SKM-1 (cell line): ENCODE data around the gene MVB12B.

Experiments
- DNase-seq: peaks from one replicate; lab custom pipeline; 2025; ENCODE audit not compliant: unreplicated experiment; lab: John Stamatoyannopoulos, UW

MVB12B gene

GRCh38 chr9:126424511-126424910 is 97.9 kb downstream of the MVB12B start:
- DNase-seq = no peak

GRCh38 chr9:126428534-126429175 is 102.0 kb downstream of the MVB12B start:
- no peak for DNase-seq

- no peak for DNase-seq
These were observed 102.6 kb downstream of the MVB12B start for GRCh38 chr9:126429190-126429589.

- no peak for DNase-seq
These were observed 103.5 kb downstream of the MVB12B start for GRCh38 chr9:126430124-126430523.

- DNase-seq = no peak
These were observed 104.6 kb downstream of the MVB12B start for GRCh38 chr9:126431077-126431742.

- no peak for DNase-seq
These were observed 106.0 kb downstream of the MVB12B start for GRCh38 chr9:126432659-126433058.

GRCh38 chr9:126435105-126435504 is 108.5 kb downstream of the MVB12B start:
- DNase-seq = no peak

GRCh38 chr9:126435626-126436025 is 109.0 kb downstream of the MVB12B start:
- DNase-seq = no peak

- no peak for DNase-seq
These were observed 110.1 kb downstream of the MVB12B start for GRCh38 chr9:126436545-126437267.

- DNase-seq = no peak
These were observed 110.6 kb downstream of the MVB12B start for GRCh38 chr9:126437268-126437666.

- DNase-seq = no peak
These were observed 111.1 kb downstream of the MVB12B start for GRCh38 chr9:126437701-126438100.

GRCh38 chr9:126438741-126439401 is 112.2 kb downstream of the MVB12B start:
- DNase-seq = no peak

GRCh38 chr9:126439402-126439765 is 112.8 kb downstream of the MVB12B start:
- DNase-seq = no peak

- DNase-seq = no peak
These were observed 113.4 kb downstream of the MVB12B start for GRCh38 chr9:126439883-126440653.

- DNase-seq = no peak
These were observed 114.3 kb downstream of the MVB12B start for GRCh38 chr9:126440940-126441339.

GRCh38 chr9:126442636-126443035 is 116.0 kb downstream of the MVB12B start:
- DNase-seq = no peak

- no peak for DNase-seq
These were observed 116.5 kb downstream of the MVB12B start for GRCh38 chr9:126443144-126443543.

- no peak for DNase-seq
These were observed 121.5 kb downstream of the MVB12B start for GRCh38 chr9:126448136-126448535.

GRCh38 chr9:126448865-126449577 is 122.4 kb downstream of the MVB12B start:
- DNase-seq = no peak
